Stimulated activated CD8-positive, alpha-beta memory T cell treated with anti-CD3 and anti-CD28 coated beads, Interleukin-15, amount 100 ng/mL, for 1 hour (primary cell): ENCODE measurements around the gene KIFC1.
A peak's percentile ranks its signal among the peaks of the same experiment; 100 is the strongest.

ENCODE experiments used
- DNase-seq: peaks from one replicate; pipeline ENCODE4 v3.0.0-alpha.2; 2020; ENCODE audit warnings: low read depth

KIFC1 gene

GRCh38 chr6:33441457-33441856 lies 49.8 kb downstream of the KIFC1 start:
- no peak for DNase-seq

DNA sequence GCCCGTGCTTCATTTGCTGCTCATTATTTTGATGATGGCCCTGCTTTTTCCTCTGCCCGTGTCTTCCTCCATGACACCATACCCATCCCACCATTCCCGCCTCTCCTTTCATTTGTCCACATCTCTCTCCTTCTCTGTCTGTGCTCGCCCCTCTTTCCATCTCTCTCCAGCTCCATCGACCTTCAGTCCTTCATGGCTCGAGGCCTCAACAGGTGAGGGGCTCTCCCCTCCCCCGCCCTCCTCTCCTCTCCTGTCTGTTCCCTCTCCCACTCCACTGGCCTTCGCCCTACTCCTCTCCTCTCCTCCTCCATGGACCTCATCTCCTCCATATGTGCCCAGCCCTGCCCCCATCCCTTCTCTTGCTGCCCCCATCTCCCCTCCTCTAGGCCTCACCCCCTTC lies 50.7 kb downstream of the KIFC1 start:
- DNase-seq: no peak

- no peak for DNase-seq
Observed at GRCh38 chr6:33443025-33443424, 51.4 kb downstream of the KIFC1 start.

DNA sequence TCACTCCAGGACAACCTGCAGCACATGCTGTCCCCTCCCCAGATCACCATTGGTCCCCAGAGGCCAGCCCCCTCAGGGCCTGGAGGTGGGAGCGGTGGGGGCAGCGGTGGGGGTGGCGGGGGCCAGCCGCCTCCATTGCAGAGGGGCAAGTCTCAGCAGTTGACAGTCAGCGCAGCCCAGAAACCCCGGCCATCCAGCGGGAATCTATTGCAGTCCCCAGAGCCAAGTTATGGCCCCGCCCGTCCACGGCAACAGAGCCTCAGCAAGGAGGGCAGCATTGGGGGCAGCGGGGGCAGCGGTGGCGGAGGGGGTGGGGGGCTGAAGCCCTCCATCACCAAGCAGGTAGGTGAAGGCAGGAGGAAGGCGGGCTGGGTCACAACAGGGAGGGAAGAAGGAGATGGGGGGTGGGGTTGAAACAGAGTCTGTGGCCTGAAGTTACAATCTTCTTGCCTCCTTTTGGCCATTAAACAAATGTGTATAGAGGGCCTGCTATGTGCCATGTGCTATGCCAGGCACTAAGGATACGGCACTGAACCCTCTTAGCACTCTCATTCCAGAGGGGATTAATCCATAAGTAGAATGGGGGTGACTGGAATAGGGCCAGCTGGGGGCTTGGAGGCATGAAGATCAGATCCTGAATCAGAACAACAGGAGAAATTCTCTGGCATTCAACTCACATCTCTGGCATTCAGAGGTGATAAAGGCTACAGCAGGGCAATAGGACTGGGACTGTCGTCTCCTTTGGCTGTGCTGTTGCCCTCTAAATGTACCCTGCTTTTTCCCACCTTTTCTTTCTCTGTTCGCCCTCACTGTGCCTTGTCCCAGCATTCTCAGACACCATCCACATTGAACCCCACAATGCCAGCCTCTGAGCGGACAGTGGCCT lies 52.2 kb downstream of the KIFC1 start:
- DNase-seq: no peak

GRCh38 chr6:33445119-33445603 lies 53.5 kb downstream of the KIFC1 start:
- no peak for DNase-seq

DNA sequence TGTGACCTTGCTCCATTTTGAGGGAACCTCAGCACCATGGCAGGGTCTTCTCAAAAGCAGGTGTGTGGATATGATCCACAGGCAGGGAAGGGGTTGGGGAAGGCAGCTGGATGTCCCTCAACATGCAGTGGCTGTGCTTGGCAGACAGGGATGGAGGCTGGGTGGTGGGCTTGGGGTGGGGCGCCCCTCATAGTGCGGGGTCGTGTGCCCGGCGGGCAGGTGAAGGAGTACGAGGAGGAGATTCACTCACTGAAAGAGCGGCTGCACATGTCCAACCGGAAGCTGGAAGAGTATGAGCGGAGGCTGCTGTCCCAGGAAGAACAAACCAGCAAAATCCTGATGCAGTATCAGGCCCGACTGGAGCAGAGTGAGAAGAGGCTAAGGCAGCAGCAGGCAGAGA lies 54.7 kb downstream of the KIFC1 start:
- DNase-seq: no peak

- DNase-seq: no peak
Observed at GRCh38 chr6:33450434-33450833, 58.8 kb downstream of the KIFC1 start.

DNA sequence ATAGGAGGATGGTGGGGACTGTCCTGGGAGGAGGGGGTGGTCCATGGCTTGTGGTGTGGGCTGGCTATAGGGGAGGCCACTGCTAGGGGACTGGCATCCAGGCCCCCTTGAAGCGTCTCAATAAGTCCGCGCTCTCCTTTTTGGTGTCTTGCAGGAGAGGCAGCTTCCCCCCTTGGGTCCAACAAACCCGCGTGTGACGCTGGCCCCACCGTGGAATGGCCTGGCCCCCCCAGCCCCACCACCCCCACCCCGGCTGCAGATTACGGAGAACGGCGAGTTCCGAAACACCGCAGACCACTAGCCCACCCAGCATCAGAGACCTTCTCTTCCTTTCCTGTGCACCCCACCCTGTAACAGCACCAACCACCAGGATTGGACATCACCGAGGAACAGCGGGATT lies 60.0 kb downstream of the KIFC1 start:
- DNase-seq: no peak

DNA sequence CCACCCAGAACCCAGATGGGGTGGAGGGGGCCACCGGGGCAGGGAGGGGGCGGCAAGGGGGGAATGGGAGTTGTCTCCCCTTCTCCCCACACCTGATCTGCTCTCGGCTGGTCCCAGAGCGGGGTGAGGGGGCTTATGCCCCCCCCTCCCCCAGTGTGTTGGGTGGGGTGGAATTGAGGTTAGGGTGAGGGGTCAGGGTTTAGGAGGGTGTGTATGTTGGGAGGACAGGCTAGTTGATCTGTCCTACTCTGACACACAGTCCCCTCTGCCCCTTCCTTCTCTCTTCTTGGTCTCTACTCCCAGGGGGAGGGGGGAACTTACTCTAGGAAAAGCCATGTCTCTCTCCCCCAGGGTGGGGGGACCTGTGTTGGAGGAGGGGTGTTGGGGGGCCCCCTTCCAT lies 60.9 kb downstream of the KIFC1 start:
- DNase-seq: no peak

DNA sequence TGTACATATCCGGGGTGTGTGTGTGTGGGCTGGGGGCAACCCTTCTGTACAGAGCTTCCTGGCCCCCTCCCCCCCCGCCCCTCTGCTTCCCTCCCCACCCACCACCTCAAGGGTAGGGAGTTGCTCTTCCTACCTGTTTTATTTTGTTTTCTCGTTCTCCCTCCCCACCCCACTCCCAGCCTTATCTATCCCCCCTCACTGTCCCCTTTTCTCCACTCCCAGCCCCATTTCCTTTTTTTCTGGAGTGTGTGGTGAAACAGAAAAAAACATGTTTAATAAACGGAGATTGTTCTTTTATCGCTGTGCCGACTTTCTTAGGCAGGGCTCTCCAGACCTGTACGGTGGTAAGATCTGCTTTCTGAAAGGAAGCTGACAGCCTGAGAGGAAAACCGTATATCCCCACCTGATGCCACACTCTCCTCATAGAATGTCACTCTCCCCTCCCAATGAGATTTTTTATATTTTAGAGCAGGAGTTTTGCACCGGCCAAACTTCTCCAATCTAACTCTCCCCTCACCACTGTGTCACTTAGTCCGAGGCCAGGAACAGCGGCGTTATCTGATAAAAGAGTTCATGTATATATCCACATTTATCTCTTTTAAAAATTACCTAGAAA lies 61.9 kb downstream of the KIFC1 start:
- no peak for DNase-seq

DNA sequence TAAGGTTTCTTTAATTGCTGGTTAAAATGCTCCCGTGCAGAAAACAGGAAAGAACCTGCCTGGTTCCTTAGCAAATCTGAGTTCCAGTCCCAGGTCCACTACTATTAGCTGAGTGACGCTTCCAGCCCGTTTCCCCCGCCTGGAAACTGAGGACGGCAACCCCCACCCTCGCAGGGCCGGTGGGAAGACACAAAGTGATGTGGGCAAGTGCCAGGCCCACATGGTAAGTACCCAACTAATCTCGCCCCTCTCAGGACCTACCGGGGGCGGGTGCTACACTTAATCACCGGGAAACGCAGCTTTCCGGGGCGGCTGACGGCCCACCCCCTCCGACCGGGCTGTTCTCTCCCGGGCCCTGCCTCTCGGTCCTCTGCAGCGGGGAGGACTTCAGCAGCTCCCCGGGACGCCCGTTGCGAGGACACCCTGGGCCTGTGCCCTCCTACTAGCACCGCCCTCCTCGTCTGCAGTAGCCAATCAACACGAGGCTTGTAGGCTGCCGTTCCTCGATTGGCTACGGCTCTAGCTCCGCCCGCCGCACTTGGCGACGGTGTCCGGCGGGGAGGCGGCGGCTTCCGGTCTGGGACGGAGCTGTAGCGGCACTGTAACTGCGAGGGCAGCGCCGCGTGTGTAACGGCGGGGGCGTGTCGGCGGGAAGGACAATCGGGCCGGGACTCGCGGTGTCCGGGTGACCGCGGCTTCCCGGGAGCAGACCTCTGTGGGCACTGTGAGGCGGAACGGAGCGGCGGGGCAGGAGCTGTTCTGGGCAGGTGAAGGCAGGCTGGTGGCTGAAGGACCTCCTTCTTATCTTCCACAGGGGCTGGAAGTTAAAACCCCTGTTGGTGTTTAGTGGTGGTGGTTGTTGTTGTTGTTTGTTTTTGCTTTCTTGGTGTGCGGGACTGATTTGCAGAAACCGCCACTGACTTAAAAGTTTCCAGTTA lies 62.7 kb downstream of the KIFC1 start, which contains the start of gene ZBTB9:
TSS of gene ZBTB9 (plus strand) at position 568 of the 938 bp plus-strand sequence. CDS start 525 bp downstream, outside the sequence.
- DNase-seq: peak; percentile 84

- no peak for DNase-seq
Observed at GRCh38 chr6:33455051-33455450, 63.4 kb downstream of the KIFC1 start.

DNA sequence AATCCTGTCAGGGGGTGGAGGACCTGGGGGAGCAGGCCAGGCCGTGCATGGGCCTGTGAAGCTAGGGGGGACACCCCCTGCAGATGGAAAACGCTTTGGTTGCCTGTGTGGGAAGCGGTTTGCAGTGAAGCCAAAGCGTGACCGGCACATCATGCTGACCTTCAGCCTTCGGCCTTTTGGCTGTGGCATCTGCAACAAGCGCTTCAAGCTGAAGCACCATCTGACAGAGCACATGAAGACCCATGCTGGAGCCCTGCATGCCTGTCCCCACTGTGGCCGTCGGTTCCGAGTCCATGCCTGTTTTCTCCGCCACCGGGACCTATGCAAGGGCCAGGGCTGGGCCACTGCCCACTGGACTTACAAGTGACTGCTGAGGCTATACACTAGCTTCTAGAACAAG lies 64.5 kb downstream of the KIFC1 start:
- no peak for DNase-seq

DNA sequence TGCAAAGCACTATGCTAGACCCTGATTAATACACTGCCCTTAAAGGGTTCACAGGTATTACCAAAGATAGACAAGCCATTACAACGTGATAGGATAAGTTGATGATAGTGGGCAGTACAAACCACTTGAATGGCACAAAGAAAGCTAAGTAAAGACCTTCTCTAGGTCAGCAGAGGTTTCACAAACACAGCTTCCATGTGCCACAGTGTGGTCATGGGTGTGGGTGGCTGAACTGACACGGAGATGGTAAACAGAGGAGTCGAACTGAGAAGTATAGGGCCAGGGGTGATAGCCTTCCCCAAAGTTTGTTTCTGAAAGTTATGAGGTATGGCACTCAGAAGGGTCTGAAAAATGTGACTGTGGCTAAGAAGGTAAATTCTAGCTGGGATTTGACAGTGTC lies 67.1 kb downstream of the KIFC1 start:
- no peak for DNase-seq

DNA sequence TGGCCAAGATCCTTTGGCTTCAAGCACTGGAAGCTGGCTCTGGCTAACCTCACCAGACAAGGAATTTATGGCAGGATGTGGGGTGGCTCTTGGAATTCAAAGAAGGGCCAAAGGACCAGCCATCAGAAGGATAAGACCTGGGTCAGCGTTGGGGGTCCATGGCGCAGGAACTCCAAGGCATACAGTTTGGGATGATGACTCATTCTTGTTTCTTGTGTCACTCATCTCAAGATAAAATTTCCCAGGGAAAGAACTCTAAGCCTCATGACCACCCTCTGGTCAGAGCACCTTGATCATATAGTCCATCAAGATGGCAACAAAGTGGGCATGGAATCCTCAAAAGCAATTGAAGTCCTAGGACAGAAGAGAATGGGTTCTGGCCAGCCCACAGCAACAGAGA lies 67.6 kb downstream of the KIFC1 start:
- no peak for DNase-seq
